ENCODE data around the gene RCBTB2.

GRCh38 chr13:48477191-48477855 is 55.6 kb downstream of the RCBTB2 start:
- TF ChIP-seq EZH2 (IDR thresholded peaks at IDR 0.05; ENCODE audit: borderline replicate concordance, low read length) (no peak), CTCF (IDR thresholded peaks at IDR 0.05; ENCODE audit: low read length) (no peak)

All from OCI-LY1 (cell line).